HCT116 (cell line): ENCODE data around the gene TIPRL. TPM values are rescaled to one million over a fixed set of nuclear protein-coding genes. Genes with fewer than 3 reads are reported as not detected.

ENCODE experiments used
- ATAC-seq: fragments of 200-7000 bp; cut with Tn5 transposase; 2 replicates; pipeline ENCODE4 v1.9.1; 2020; ENCODE audit warnings: mild to moderate bottlenecking, moderate library complexity
- BruUV-seq: library from RNA; stranded (reverse); fragments of 400-500 nt; replicated peaks from 2 replicates; lab custom pipeline; 2021; lab: Mats Ljungman, UMichigan
- CTCF ChIA-PET: fragments of 300-600 bp; sonication (Branson Sonifier 250); formaldehyde crosslinking; loops from one replicate; lab custom pipeline; 2021; ENCODE audit warnings: antibody characterized with exemption; lab: Charles Lee
- POLR2A ChIA-PET: fragments of 300-600, 350-600 bp; sonication (Branson Sonifier 250); formaldehyde crosslinking; loops from one replicate; lab custom pipeline; 2021; ENCODE audit warnings: antibody characterized with exemption; lab: Charles Lee
- RAD21 ChIA-PET, 2 experiments: fragments of 300-600 bp; sonication (Branson Sonifier 250); formaldehyde crosslinking; loops; one replicate each; lab custom pipeline; 2023; ENCODE audit warnings: low total read pairs in 2 of 2; ENCODE audit not compliant: uncharacterized antibody in 2 of 2, unreplicated experiment in 2 of 2, low non-redundant PET in 1 of 2; lab: Charles Lee
- DNase-seq: peaks from one replicate; pipeline ENCODE4 v3.0.0-alpha.2; 2010; ENCODE audit warnings: low read depth, low spot score
- H2AFZ ChIP-seq: fragments of 200-600 bp; shearing (Covaris generic), sonication (generic); 2 replicates; pipeline ENCODE4 v1.6.1; 2017; ENCODE audit warnings: low read depth, mixed run types, mixed read lengths, antibody characterized with exemption, low read length; ENCODE audit not compliant: poor library complexity, severe bottlenecking
- H3K27ac ChIP-seq: 2 replicates; pipeline ENCODE4 v1.5.1; 2012; ENCODE audit warnings: low read depth, low read length
- H3K27me3 ChIP-seq: fragments of 200-600 bp; sonication (generic); 2 replicates; pipeline ENCODE4 v1.6.1; 2016; ENCODE audit warnings: mixed run types, low read length, mixed read lengths; ENCODE audit not compliant: insufficient read depth
- H3K36me3 ChIP-seq, 2 experiments: fragments of 200-500 bp in 1 of 2; fragments of 200-600 bp in 1 of 2; sonication (Bioruptor generic) in 1 of 2; sonication (generic) in 1 of 2; 2 replicates each; pipeline versions ENCODE4 v1.5.1 to v1.6.1; 2014 to 2016; ENCODE audit warnings: low read length in 2 of 2, inconsistent platforms in 1 of 2, mixed read lengths in 1 of 2, mixed run types in 1 of 2; ENCODE audit not compliant: insufficient read depth in 2 of 2, control insufficient read depth in 1 of 2
- H3K4me1 ChIP-seq, 2 experiments: fragments of 200-600 bp in 1 of 2; sonication (generic) in 1 of 2; 2 replicates each; pipeline versions ENCODE4 v1.5.1 to v1.6.1; 2012 to 2017; ENCODE audit warnings: low read length in 2 of 2, inconsistent platforms in 1 of 2, mild to moderate bottlenecking in 1 of 2, mixed read lengths in 1 of 2, mixed run types in 1 of 2, moderate library complexity in 1 of 2; ENCODE audit not compliant: insufficient read depth in 2 of 2, control insufficient read depth in 1 of 2
- H3K4me2 ChIP-seq: fragments of 200-600 bp; sonication (generic); 2 replicates; pipeline ENCODE4 v1.6.1; 2017; ENCODE audit warnings: mixed run types, low read length, mixed read lengths
- H3K4me3 ChIP-seq, 2 experiments: fragments of 200-600 bp in 1 of 2; sonication (generic) in 1 of 2; replicated peaks in 1 of 2; 2 replicates each; pipeline ENCODE4 v1.5.1; 2011 to 2016; ENCODE audit warnings: low read length in 2 of 2, control low read depth in 1 of 2, low read depth in 1 of 2, mild to moderate bottlenecking in 1 of 2, mixed read lengths in 1 of 2, mixed run types in 1 of 2
- H3K79me2 ChIP-seq: fragments of 200-600 bp; sonication (generic); 2 replicates; pipeline ENCODE4 v1.6.1; 2017; ENCODE audit warnings: mild to moderate bottlenecking, mixed run types, low read length, moderate library complexity, mixed read lengths; ENCODE audit not compliant: insufficient read depth
- H3K9ac ChIP-seq: fragments of 200-600 bp; sonication (generic); 2 replicates; pipeline ENCODE4 v1.6.1; 2016; ENCODE audit warnings: low read length, mixed read lengths
- H3K9me2 ChIP-seq: fragments of 200-600 bp; sonication (generic), shearing (Covaris generic); 2 replicates; pipeline ENCODE4 v1.6.1; 2017; ENCODE audit warnings: mixed run types, mild to moderate bottlenecking, moderate library complexity; ENCODE audit not compliant: insufficient read depth
- H3K9me3 ChIP-seq, 2 experiments: fragments of 200-500 bp in 1 of 2; fragments of 200-600 bp in 1 of 2; sonication (Bioruptor generic) in 1 of 2; sonication (generic) in 1 of 2; 2 replicates each; pipeline ENCODE4 v1.6.1; 2014 to 2017; ENCODE audit warnings: low read length in 2 of 2, mixed read lengths in 2 of 2, inconsistent platforms in 1 of 2, low read depth in 1 of 2, mild to moderate bottlenecking in 1 of 2, mixed run types in 1 of 2, moderate library complexity in 1 of 2; ENCODE audit not compliant: control insufficient read depth in 1 of 2, insufficient read depth in 1 of 2
- H4K20me1 ChIP-seq: fragments of 200-600 bp; sonication (generic), shearing (Covaris generic); 2 replicates; pipeline ENCODE4 v1.6.1; 2017; ENCODE audit warnings: mixed run types, mild to moderate bottlenecking, moderate library complexity; ENCODE audit not compliant: insufficient read depth
- CEBPB ChIP-seq: IDR thresholded peaks from 2 replicates; pipeline ENCODE4 v1.6.1; 2012; ENCODE audit warnings: low read depth
- ELF1 ChIP-seq: IDR thresholded peaks from 2 replicates; pipeline ENCODE4 v1.6.1; 2012; ENCODE audit warnings: low read depth, borderline replicate concordance
- EZH2phosphoT487 ChIP-seq: fragments of 200-600 bp; IDR thresholded peaks from 2 replicates; pipeline ENCODE4 v1.6.1; 2018; ENCODE audit warnings: antibody characterized with exemption, borderline replicate concordance
- MAX ChIP-seq: IDR thresholded peaks from 2 replicates; pipeline ENCODE4 v1.6.1; 2012
- POLR2AphosphoS5 ChIP-seq: IDR thresholded peaks from 2 replicates; pipeline ENCODE4 v1.6.1; 2011; ENCODE audit warnings: mild to moderate bottlenecking, low read depth, low read length, moderate library complexity
- SIN3A ChIP-seq: IDR thresholded peaks from 2 replicates; pipeline ENCODE4 v1.6.1; 2012; ENCODE audit warnings: low read depth
- SP1 ChIP-seq: IDR thresholded peaks from 2 replicates; pipeline ENCODE4 v1.6.1; 2012; ENCODE audit warnings: low read depth
- TCF7L2 ChIP-seq: IDR thresholded peaks from 2 replicates; pipeline ENCODE4 v1.7.0; 2011; ENCODE audit warnings: borderline replicate concordance, inconsistent platforms; ENCODE audit not compliant: insufficient read depth, insufficient read length; ENCODE audit errors: extremely low read depth
- ZFX ChIP-seq: fragments of 450-650 bp; IDR thresholded peaks from 2 replicates; pipeline ENCODE4 v1.6.1; 2017
- intact Hi-C: fragments of 100-400 bp; cut with micrococcal nuclease; formaldehyde crosslinking; loops from 2 replicates; pipeline ENCODE4 v1.10.0; 2022
- total RNA-seq: library from RNA; stranded (reverse); gene quantifications from one replicate; pipeline ENCODE4 v1.2.1, GENCODE V29; 2021; ENCODE audit not compliant: unreplicated experiment

TIPRL gene
- total RNA-seq, 1 experiment from 2014 or later = 36.4 TPM

- peak overlapping the region; percentile 63; the same call in 1 of the 2 replicates for H3K27ac ChIP-seq
These were observed 42.6 kb upstream of the TIPRL start for GRCh38 chr1:168135921-168136708.

GRCh38 chr1:168136709-168137514 is 41.9 kb upstream of the TIPRL start, which contains the start of gene GPR161:
Gene GPR161 (minus strand): TSS chr1:168136930. CDS start chr1:168104850, 32,080 bp downstream.
- H3K4me1 ChIP-seq = peaks cover 11 to 26% of the 10 kb centered on the region in 2 experiments; a peak in 3 of 4 replicates
- no TSS peak for BruUV-seq
- DNase-seq (no peak), ATAC-seq (peak; percentile 68)
- no peaks in the 10 kb centered on the region for H3K27me3 ChIP-seq
- TF ChIP-seq SIN3A (no peak), EZH2phosphoT487 (no peak), ZFX (peak; percentile 69), TCF7L2 (peak; percentile 65), ELF1 (no peak)
- H3K9me2 ChIP-seq = no peaks in the 10 kb centered on the region
- H3K9ac ChIP-seq = peak within 1 kb of the TSS; percentile 62
- H3K27ac ChIP-seq = peak within 1 kb of the TSS; percentile 63; the same call in 1 of the 2 replicates
- H3K36me3 ChIP-seq = no peaks in the 10 kb centered on the region
- peak within 1 kb of the TSS; percentile 89 for H3K4me2 ChIP-seq
- no peaks in the 10 kb centered on the region for H4K20me1 ChIP-seq
- peak within 1 kb of the TSS; percentile 91 for H2AFZ ChIP-seq
- ChIA-PET POLR2A (interaction anchor here (0.6 kb wide), 1 partner anchor 803 kb away, joined by 5 read pairs; no protein-coding TSS in a partner anchor), CTCF (no interaction called here), RAD21 (no interaction called here)
- intact Hi-C loops = loop anchor here (1.0 kb wide), 1 partner anchor 8 kb away; no protein-coding TSS in a partner anchor
- H3K9me3 ChIP-seq = no peaks in the 10 kb centered on the region
- peak within 1 kb of the TSS; percentile 61 to 66 for H3K4me3 ChIP-seq
- no peaks in the 10 kb centered on the region; the same call in 1 of the 2 replicates for H3K79me2 ChIP-seq

More at GRCh38 chr1:168135921-168136708, 42.6 kb upstream of the TIPRL start:
- H3K9ac ChIP-seq = peak overlapping the region; percentile 62
- H3K27me3 ChIP-seq = no peaks in the 10 kb centered on the region
- ChIA-PET RAD21 (no interaction called here), POLR2A (interaction anchor here (0.6 kb wide), 1 partner anchor 802 kb away, joined by 5 read pairs; no protein-coding TSS in a partner anchor), CTCF (no interaction called here)
- H3K9me3 ChIP-seq = no peaks in the 10 kb centered on the region
- H2AFZ ChIP-seq = peak overlapping the region; percentile 62
- no peaks in the 10 kb centered on the region for H3K9me2 ChIP-seq
- DNase-seq (no peak), ATAC-seq (peak; percentile 66)
- H3K4me2 ChIP-seq = peak overlapping the region; percentile 89
- peaks cover 11 to 26% of the 10 kb centered on the region in 2 experiments; a peak in 3 of 4 replicates for H3K4me1 ChIP-seq
- H3K36me3 ChIP-seq = no peaks in the 10 kb centered on the region
- BruUV-seq = no TSS peak
- intact Hi-C loops = no loop called here
- H3K79me2 ChIP-seq = no peaks in the 10 kb centered on the region; the same call in 1 of the 2 replicates
- peak overlapping the region; percentile 61 to 66 for H3K4me3 ChIP-seq
- peak; percentile 22; the same call in 1 of the 2 replicates for TF ChIP-seq MAX
- TF ChIP-seq ZFX = no peak
- no peak for TF ChIP-seq CEBPB
- TF ChIP-seq POLR2AphosphoS5 = 0 out of 2 replicates have a peak, but pooled peaks have one; percentile 10
- TF ChIP-seq ELF1 = no peak
- no peak for TF ChIP-seq SP1
- TF ChIP-seq TCF7L2 = no peak
- H4K20me1 ChIP-seq = no peaks in the 10 kb centered on the region
